Kidney epithelial cell (primary cell): ENCODE data around the gene NFIB. TPM values are rescaled to one million over a fixed set of nuclear protein-coding genes. Genes with fewer than 3 reads are reported as not detected.

Experiments
- DNase-seq: peaks from one replicate; pipeline ENCODE4 v3.0.0-alpha.2; 2010; ENCODE audit warnings: low read depth
- H3K27me3 ChIP-seq: 2 replicates; pipeline ENCODE4 v1.6.0; 2011; ENCODE audit warnings: low read length; ENCODE audit not compliant: control insufficient read depth, insufficient read depth
- H3K36me3 ChIP-seq: 2 replicates; pipeline ENCODE4 v1.5.1; 2011; ENCODE audit warnings: low read length; ENCODE audit not compliant: control insufficient read depth, insufficient read depth
- H3K4me3 ChIP-seq: 2 replicates; pipeline ENCODE4 v1.5.1; 2011; ENCODE audit warnings: low read depth, mild to moderate bottlenecking, control low read depth, low read length
- total RNA-seq: library from RNA; depleted of rRNA; stranded (reverse); fragments of >200 nt; gene quantifications from 2 replicates; pipeline ENCODE4 v1.2.3, GENCODE V29; 2015
- TF ChIP-seq, protein P1 (sequence below): IDR thresholded peaks from 2 replicates; pipeline ENCODE4 v1.5.1; 2011; ENCODE audit warnings: mild to moderate bottlenecking, moderate library complexity, low read length, control low read depth, inconsistent platforms; ENCODE audit not compliant: insufficient read depth, poor library complexity, severe bottlenecking

NFIB gene
- total RNA-seq, 1 donor from 2014 or later: 3.3 TPM

DNA sequence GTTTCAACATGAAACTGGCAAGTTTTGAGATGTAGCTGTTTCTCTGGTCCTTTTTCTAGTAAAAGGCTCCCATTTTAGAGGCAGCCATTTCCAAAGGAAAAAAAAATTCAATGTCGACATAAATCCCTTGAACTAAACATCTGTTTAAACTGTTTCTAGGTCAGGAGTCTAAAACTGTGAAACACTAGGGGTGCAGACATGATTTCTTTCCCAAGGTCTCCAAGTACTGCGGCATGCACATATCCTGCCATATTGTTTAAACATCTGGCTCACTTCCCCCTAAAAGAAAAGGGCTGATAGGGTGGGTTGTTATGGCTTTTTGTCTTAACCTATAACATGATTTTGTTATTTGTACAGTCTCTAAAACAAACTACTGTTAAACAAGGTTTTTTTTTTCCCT lies 51.1 kb downstream of the NFIB start:
- Histone ChIP-seq H3K4me3 (no peak overlapping the region), H3K27me3 (no peaks in the 10 kb centered on the region), H3K36me3 (no peaks in the 10 kb centered on the region)
- TF ChIP-seq, protein P1, sequence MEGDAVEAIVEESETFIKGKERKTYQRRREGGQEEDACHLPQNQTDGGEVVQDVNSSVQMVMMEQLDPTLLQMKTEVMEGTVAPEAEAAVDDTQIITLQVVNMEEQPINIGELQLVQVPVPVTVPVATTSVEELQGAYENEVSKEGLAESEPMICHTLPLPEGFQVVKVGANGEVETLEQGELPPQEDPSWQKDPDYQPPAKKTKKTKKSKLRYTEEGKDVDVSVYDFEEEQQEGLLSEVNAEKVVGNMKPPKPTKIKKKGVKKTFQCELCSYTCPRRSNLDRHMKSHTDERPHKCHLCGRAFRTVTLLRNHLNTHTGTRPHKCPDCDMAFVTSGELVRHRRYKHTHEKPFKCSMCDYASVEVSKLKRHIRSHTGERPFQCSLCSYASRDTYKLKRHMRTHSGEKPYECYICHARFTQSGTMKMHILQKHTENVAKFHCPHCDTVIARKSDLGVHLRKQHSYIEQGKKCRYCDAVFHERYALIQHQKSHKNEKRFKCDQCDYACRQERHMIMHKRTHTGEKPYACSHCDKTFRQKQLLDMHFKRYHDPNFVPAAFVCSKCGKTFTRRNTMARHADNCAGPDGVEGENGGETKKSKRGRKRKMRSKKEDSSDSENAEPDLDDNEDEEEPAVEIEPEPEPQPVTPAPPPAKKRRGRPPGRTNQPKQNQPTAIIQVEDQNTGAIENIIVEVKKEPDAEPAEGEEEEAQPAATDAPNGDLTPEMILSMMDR: no peak
- no peak for DNase-seq

DNA sequence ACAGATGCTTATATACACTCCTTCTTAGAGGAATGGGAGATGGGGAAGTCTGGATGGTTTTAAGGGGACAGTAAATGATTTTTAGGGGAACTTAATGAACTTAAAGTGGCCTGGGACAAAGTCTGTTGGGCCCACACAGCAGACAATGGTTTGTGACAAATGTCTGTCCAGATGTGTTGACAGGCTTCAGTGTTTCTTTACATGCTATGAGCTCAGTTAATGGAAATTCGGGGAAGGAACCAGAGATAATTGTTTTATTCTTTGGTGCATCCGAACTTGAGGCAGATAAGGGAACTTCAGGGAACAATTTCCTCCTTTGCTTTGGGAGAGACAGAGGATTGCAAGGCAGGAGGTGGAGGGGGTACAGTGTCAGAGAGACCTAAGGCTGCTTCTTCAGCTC lies 52.3 kb downstream of the NFIB start:
- H3K4me3 ChIP-seq: no peak overlapping the region
- H3K36me3 ChIP-seq: no peaks in the 10 kb centered on the region
- no peaks in the 10 kb centered on the region for H3K27me3 ChIP-seq
- TF ChIP-seq, protein P1: no peak
- no peak for DNase-seq

DNA sequence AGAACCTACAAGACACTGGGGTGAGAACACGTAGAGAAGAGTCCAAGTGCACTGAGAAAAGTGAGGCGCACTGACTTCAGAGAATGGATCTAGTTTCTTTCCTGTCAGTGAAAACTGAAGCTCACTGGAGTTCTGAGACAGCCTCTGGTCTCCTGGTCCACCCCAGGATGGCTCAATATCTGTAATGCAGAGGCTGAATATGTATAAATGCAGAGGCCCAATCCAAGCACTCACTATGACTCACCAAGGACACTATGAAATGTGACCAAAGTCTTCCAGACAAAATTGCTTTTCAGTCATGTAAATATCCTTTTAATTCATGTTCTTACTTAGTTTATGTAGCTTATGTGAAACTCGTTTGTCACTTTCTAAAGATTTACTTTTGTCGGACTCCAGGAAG lies 53.8 kb downstream of the NFIB start:
- Histone ChIP-seq H3K27me3 (no peaks in the 10 kb centered on the region), H3K36me3 (no peaks in the 10 kb centered on the region), H3K4me3 (no peak overlapping the region)
- TF ChIP-seq, protein P1: no peak
- DNase-seq: no peak

DNA sequence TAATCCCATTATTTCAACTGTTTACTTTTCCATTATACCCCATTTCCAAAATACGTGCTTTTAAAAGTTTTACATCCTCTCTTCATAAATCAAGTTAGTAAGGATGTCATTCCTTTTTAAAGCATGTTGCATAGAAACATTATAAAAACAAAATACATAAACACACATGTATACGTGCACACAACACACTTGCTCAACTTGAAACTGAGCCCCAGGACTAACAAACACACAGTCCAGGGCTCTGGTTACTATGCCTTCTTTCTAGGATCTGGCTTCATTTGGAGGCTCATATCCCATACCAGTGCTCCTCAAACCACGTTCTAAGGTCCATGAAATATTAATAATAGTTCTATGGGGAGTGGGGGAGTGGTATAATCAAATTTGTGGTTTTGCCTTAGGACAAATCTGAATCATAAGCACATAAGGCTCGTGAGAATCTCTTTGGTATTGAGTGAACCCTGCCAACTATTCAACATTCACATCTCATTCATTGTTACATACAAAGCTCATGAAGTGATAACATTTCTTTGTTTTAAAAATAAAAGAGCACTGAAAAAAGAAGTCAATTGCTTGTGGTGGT lies 55.2 kb downstream of the NFIB start:
- H3K36me3 ChIP-seq: no peaks in the 10 kb centered on the region
- no peaks in the 10 kb centered on the region for H3K27me3 ChIP-seq
- no peak for DNase-seq
- TF ChIP-seq, protein P1: no peak
- no peak overlapping the region for H3K4me3 ChIP-seq

DNA sequence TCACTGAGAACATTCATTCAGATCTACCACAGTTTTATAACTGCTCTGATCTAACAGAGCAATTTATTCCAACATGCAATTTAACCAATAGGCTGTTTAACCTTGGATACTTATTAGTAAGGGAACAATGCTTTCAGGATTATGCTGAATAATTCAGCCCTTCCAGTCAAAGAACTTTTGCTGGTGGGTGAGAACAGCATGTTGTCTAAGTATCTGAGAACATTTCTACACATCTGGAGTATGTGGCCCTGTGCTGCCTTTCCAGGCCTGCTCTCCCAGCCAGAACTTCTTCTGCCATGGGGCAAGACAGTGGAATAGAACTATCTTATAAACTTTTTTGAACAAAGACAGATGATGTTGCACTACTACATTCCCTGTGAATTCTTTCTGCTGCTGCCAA lies 55.8 kb downstream of the NFIB start:
- TF ChIP-seq, protein P1: no peak
- no peak for DNase-seq
- Histone ChIP-seq H3K27me3 (no peaks in the 10 kb centered on the region), H3K36me3 (no peaks in the 10 kb centered on the region), H3K4me3 (no peak overlapping the region)

DNA sequence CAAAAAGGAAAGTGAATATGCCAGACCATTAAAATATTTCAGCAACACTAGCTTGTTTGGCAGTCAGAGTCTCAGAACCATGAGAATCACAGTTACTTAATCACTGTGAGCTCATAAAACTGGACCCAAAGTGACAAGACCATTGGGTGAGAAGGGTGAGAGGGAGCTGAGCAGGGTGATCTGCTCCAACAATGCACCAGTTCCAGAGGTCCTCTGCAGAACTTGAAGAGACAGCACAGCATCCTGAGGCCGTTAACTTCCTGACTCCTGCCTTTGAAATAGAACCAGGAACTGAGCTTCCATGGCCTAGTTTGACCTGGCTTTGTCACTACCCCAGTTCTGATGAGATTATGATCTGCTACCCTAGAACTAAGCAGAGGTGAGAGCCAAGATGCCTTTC lies 57.4 kb downstream of the NFIB start:
- H3K4me3 ChIP-seq: no peak overlapping the region
- TF ChIP-seq, protein P1: no peak
- DNase-seq: no peak
- no peaks in the 10 kb centered on the region for H3K27me3 ChIP-seq
- H3K36me3 ChIP-seq: no peaks in the 10 kb centered on the region
